ENCODE measurements around the gene TRAPPC2.

GRCh38 chrX:13754765-13755164, 20.3 kb upstream of the TRAPPC2 start:
- TF ChIP-seq CTCF (conservative IDR thresholded peaks at IDR 0.05) (no peak), EZH2 (IDR thresholded peaks at IDR 0.05; ENCODE audit: low read depth) (no peak)

All from PC-9 (cell line).